Lower lobe of right lung (tissue), 1 donor: ENCODE data around the gene TMEM63A. TPM values are rescaled to one million over a fixed set of nuclear protein-coding genes. Genes with fewer than 3 reads are reported as not detected.

ENCODE experiments used
- microRNA-seq: library from miRNA; unstranded; fragments of <30 nt; microRNA quantifications from one replicate; pipeline ENCODE4 v1.2.0, GENCODE V29; 2020; ENCODE audit warnings: borderline number of aligned reads
- total RNA-seq: library from RNA; stranded (reverse); fragmentation: NEBNext Ultra II Directional; extraction: Animal tissue kit (Norgen Biotek cat#: 25700); gene quantifications from one replicate; pipeline ENCODE4 v1.2.1, GENCODE V29; 2021
- donor health status: DM: no; HTN: yes; CAD: no; lungs with severe emphysema.

The TMEM63A gene
- total RNA-seq, 1 donor from 2014 or later, result 141 TPM

Small RNA genes within 50 kb of the gene (microRNA-seq; reads per million reads assigned to microRNA genes)
- not detected for gene MIR6741

Other genes with a start within 250 kb of the TMEM63A start
- 51.4 TPM for gene ENAH, start 229.3 kb downstream of the TMEM63A start, total RNA-seq
- gene SRP9, start 104.6 kb downstream of the TMEM63A start, total RNA-seq, result 166 TPM
- gene EPHX1, start 72.3 kb downstream of the TMEM63A start, total RNA-seq, result 233 TPM
- gene LEFTY1, start 6.8 kb upstream of the TMEM63A start, total RNA-seq, result not detected
- 73.2 TPM for gene PYCR2, start 41.9 kb upstream of the TMEM63A start, total RNA-seq
- 1.2 TPM for gene LEFTY2, start 58.8 kb upstream of the TMEM63A start, total RNA-seq
- 18.4 TPM for gene SDE2, start 117.0 kb upstream of the TMEM63A start, total RNA-seq
- 504 TPM for gene H3-3A, start 180.3 kb upstream of the TMEM63A start, total RNA-seq